ENCODE measurements around the gene HMGCR. TPM values are rescaled to one million over a fixed set of nuclear protein-coding genes. Genes with fewer than 3 reads are reported as not detected.

HMGCR gene
- total RNA-seq, 4 donors from 2014 or later = 11.4 to 54.4 (median 18.2) TPM

DNA sequence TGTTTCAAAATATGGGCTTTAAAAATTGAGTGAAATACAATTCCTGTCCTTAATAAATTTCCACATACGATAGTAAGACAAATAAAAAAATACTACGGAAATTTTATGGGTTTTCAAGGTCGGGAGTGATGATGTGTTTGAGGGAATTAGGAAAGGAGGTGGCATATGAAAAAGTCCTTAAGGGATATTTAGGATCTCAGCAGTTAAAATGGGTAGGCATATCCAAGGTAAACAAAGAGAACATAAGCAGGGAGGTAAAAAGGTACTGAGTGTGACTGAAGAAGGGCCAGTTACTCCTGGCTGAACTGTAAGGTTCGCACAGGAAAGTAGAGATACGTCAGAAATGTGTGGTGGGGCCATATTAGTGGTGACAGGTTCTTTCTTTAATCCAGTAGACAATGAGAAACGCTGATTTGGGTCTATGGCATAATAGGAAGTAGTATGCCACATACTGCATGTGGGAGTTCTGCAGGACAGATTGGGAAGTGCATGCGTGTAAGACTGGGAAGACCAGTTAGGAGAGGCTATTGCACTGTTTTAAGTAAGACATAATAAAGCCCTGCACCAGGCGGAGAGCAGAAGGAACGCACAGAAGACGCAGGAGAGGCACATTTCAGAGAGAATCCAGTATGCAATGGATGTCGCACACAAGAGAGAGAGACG is 937 bp upstream of the HMGCR start:
- peak overlapping the region; percentile 93 to 99 (median 94) for H3K27ac ChIP-seq
- peak in 1 of 2 donors; percentile 16 for DNase-seq (ENCODE audit: low spot score in 2 of 2)
- peaks cover 0 to 32% (median 6%) of the 10 kb centered on the region in 4 donors for H3K4me1 ChIP-seq

GRCh38 chr5:75337366-75338021 is 474 bp downstream of the HMGCR start:
- WGBS, 2 donors = 0 to 1% methylated on average over 38 to 50 of the region's 50 CpGs
- H3K4me1 ChIP-seq = peaks cover 0 to 45% (median 9%) of the 10 kb centered on the region in 4 donors
- TF ChIP-seq EP300 (IDR thresholded peaks at IDR 0.05) (no peak), POLR2A (IDR thresholded peaks at IDR 0.05) (no peak)
- TF ChIP-seq, protein P1, sequence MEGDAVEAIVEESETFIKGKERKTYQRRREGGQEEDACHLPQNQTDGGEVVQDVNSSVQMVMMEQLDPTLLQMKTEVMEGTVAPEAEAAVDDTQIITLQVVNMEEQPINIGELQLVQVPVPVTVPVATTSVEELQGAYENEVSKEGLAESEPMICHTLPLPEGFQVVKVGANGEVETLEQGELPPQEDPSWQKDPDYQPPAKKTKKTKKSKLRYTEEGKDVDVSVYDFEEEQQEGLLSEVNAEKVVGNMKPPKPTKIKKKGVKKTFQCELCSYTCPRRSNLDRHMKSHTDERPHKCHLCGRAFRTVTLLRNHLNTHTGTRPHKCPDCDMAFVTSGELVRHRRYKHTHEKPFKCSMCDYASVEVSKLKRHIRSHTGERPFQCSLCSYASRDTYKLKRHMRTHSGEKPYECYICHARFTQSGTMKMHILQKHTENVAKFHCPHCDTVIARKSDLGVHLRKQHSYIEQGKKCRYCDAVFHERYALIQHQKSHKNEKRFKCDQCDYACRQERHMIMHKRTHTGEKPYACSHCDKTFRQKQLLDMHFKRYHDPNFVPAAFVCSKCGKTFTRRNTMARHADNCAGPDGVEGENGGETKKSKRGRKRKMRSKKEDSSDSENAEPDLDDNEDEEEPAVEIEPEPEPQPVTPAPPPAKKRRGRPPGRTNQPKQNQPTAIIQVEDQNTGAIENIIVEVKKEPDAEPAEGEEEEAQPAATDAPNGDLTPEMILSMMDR (IDR thresholded peaks at IDR 0.05) = no peak
- no peaks in the 10 kb centered on the region for H3K9me3 ChIP-seq
- peak overlapping the region; percentile 93 to 99 (median 94) for H3K27ac ChIP-seq
- no peaks in the 10 kb centered on the region for H3K27me3 ChIP-seq
- DNase-seq (ENCODE audit: low spot score in 2 of 2) = peak in 1 of 2 donors; percentile 20
- no peaks in the 10 kb centered on the region for H3K36me3 ChIP-seq
- H3K4me3 ChIP-seq = peak overlapping the region; percentile 86 to 98 (median 92)

More for the DNA sequence above, 937 bp upstream of the HMGCR start:
- H3K36me3 ChIP-seq = no peaks in the 10 kb centered on the region
- TF ChIP-seq, protein P1 (IDR thresholded peaks at IDR 0.05) = peak in 3 of 5 experiments; percentile 15 to 45 (median 26)
- no peak for TF ChIP-seq EP300 (IDR thresholded peaks at IDR 0.05)
- H3K4me3 ChIP-seq = peak overlapping the region; percentile 71 to 98 (median 92)
- WGBS, 2 donors = 10 to 12% methylated on average over 12 of the region's 12 CpGs
- no peaks in the 10 kb centered on the region for H3K9me3 ChIP-seq
- H3K27me3 ChIP-seq = no peaks in the 10 kb centered on the region

GRCh38 chr5:75338408-75338807 is 1.4 kb downstream of the HMGCR start:
- TF ChIP-seq EP300 (IDR thresholded peaks at IDR 0.05) (no peak), POLR2A (IDR thresholded peaks at IDR 0.05) (no peak)
- TF ChIP-seq, protein P1 (IDR thresholded peaks at IDR 0.05) = no peak
- Histone ChIP-seq H3K4me3 (peak overlapping the region in 2 of 4 donors; percentile 87 to 98), H3K27ac (peak overlapping the region in 1 of 4 donors; percentile 99), H3K4me1 (peaks cover 0 to 46% (median 9%) of the 10 kb centered on the region in 4 donors), H3K9me3 (no peaks in the 10 kb centered on the region), H3K27me3 (no peaks in the 10 kb centered on the region), H3K36me3 (peaks cover 0 to 3% (median 0%) of the 10 kb centered on the region in 3 donors)
- no peak for DNase-seq (ENCODE audit: low spot score in 2 of 2)
- WGBS, 2 donors = 46 to 54% methylated on average over 2 of the region's 2 CpGs

GRCh38 chr5:75340714-75341478 is 3.9 kb downstream of the HMGCR start:
- no peak overlapping the region for H3K27ac ChIP-seq
- TF ChIP-seq POLR2A (IDR thresholded peaks at IDR 0.05) (no peak), EP300 (IDR thresholded peaks at IDR 0.05) (no peak)
- WGBS, 2 donors = 67 to 68% methylated on average over 3 of the region's 3 CpGs
- H3K9me3 ChIP-seq = no peaks in the 10 kb centered on the region
- no peak for DNase-seq (ENCODE audit: low spot score in 2 of 2)
- H3K27me3 ChIP-seq = no peaks in the 10 kb centered on the region
- peaks cover 0 to 26% (median 0%) of the 10 kb centered on the region in 3 donors for H3K36me3 ChIP-seq
- H3K4me1 ChIP-seq = peaks cover 0 to 43% (median 9%) of the 10 kb centered on the region in 4 donors
- H3K4me3 ChIP-seq = no peak overlapping the region

- peaks cover 0 to 36% (median 0%) of the 10 kb centered on the region in 3 donors for H3K36me3 ChIP-seq
- H3K27me3 ChIP-seq = no peaks in the 10 kb centered on the region
- no peaks in the 10 kb centered on the region for H3K9me3 ChIP-seq
- 61 to 80% methylated on average over 1 of the region's 1 CpG for WGBS, 2 donors
- no peak overlapping the region for H3K4me3 ChIP-seq
- TF ChIP-seq POLR2A (IDR thresholded peaks at IDR 0.05) (no peak), EP300 (IDR thresholded peaks at IDR 0.05) (no peak)
- TF ChIP-seq, protein P1 (IDR thresholded peaks at IDR 0.05) = no peak
- DNase-seq (ENCODE audit: low spot score in 2 of 2) = no peak
- no peak overlapping the region for H3K27ac ChIP-seq
- peaks cover 0 to 37% (median 9%) of the 10 kb centered on the region in 4 donors for H3K4me1 ChIP-seq
Measured at GRCh38 chr5:75341934-75342333, 4.9 kb downstream of the HMGCR start.
